ENCODE results near the gene SLC25A52. TPM values are rescaled to one million over a fixed set of nuclear protein-coding genes. Genes with fewer than 3 reads are reported as not detected.

SLC25A52 gene
- total and polyA plus RNA-seq, 12 donors = 0.21 TPM; not detected in 10

DNA sequence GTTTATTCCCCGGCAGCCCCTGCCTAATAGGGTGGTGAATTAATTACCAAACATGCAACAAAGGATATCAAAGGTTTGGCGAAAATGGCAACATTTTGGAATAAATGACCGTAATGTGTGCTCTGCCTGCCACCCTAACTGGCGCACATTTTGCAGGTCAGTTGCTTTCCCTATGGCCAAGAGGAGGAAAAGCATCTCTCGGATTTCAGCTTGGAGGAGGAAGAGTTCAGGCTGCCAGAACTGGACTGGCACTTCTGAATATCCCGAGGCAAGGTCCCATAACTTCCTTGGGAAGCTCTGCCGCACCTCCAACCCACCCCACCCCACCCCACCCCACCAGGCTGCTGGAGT is 37.1 kb downstream of the SLC25A52 start:
- TF ChIP-seq, protein P1, sequence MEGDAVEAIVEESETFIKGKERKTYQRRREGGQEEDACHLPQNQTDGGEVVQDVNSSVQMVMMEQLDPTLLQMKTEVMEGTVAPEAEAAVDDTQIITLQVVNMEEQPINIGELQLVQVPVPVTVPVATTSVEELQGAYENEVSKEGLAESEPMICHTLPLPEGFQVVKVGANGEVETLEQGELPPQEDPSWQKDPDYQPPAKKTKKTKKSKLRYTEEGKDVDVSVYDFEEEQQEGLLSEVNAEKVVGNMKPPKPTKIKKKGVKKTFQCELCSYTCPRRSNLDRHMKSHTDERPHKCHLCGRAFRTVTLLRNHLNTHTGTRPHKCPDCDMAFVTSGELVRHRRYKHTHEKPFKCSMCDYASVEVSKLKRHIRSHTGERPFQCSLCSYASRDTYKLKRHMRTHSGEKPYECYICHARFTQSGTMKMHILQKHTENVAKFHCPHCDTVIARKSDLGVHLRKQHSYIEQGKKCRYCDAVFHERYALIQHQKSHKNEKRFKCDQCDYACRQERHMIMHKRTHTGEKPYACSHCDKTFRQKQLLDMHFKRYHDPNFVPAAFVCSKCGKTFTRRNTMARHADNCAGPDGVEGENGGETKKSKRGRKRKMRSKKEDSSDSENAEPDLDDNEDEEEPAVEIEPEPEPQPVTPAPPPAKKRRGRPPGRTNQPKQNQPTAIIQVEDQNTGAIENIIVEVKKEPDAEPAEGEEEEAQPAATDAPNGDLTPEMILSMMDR (IDR thresholded peaks at IDR 0.05) = no peak
- ATAC-seq = peak in 3 of 8 donors; percentile 20 to 29 (median 28)
- WGBS, 2 donors = 50 to 57% methylated on average over 7 of the region's 7 CpGs
- Histone ChIP-seq H3K27me3 (peaks cover 0 to 38% (median 0%) of the 10 kb centered on the region in 7 donors), H3K4me1 (peaks cover 0 to 23% (median 8%) of the 10 kb centered on the region in 9 donors), H3K27ac (peak overlapping the region in 9 of 10 donors; percentile 19 to 83 (median 70)), H3K36me3 (no peaks in the 10 kb centered on the region), H3K9me3 (peaks cover 0 to 11% (median 0%) of the 10 kb centered on the region in 11 donors), H3K4me3 (peak overlapping the region; percentile 46 to 78 (median 67))
- no peak for DNase-seq
- intact Hi-C loops (cut with DNase I) = loop anchor here in 8 of 10 donors (2.0 to 10.0 kb wide), 4 partner anchors 166 to 729 kb away; no protein-coding TSS in a partner anchor

DNA sequence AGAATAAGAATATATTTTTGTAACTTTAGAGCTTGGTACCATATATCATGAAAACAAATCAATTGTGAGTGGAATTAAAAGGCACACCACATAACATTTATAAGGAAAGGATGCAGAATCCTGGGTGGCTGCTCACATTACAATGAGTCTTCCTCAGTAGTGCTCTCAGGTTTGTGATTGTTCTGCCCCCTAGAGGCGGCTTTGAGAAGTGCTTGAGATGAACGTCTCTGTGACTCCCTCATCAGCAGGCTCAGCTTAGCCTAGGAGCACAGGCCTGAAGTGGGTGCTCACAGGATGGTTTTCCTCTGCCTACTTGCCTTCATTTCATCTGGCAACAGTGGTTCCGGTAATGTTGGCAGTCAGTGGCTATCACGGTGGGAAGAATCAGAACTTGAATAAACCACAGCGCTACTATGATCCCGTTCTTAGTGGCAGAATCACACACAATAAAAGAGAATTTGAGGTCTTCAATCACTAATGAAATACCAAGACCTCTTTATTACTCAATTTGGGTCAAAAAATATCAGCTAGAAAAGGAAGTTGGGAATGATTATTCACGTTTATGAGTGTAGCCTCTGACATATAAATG is 38.2 kb downstream of the SLC25A52 start:
- H3K9me3 ChIP-seq = peaks cover 0 to 11% (median 0%) of the 10 kb centered on the region in 11 donors
- H3K36me3 ChIP-seq = no peaks in the 10 kb centered on the region
- peak; percentile 79 to 88 (median 85) for ATAC-seq
- H3K27ac ChIP-seq = no peak overlapping the region
- TF ChIP-seq, protein P1 (IDR thresholded peaks at IDR 0.05) = peak; percentile 46 to 95 (median 89)
- 37 to 41% methylated on average over 7 of the region's 7 CpGs for WGBS, 2 donors
- peak; percentile 50 to 81 for DNase-seq
- intact Hi-C loops (cut with DNase I) = loop anchor here in 9 of 10 donors (1.0 to 10.0 kb wide), 5 partner anchors 165 to 728 kb away; no protein-coding TSS in a partner anchor
- peaks cover 0 to 26% (median 12%) of the 10 kb centered on the region in 9 donors for H3K4me1 ChIP-seq
- no peak overlapping the region for H3K4me3 ChIP-seq
- peaks cover 0 to 38% (median 0%) of the 10 kb centered on the region in 7 donors for H3K27me3 ChIP-seq

DNA sequence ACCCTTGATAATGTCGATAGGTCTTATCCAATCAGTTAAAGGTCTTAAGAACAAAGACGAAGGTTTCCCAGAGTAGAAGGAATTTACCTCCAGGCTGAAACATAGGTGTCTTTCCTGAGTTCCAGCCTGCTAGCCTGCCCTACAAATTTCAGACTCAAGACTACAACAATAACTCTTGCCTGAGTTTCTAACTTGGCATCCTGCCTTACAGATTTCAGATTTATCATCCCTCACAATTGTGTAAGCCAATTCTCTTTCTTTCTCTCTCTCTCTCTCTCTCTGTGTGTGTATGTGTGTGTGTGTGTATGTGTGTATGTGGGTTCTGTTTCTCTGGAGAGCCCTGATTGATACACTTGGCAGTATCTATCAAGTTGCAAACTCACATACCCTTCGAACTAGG is 39.1 kb downstream of the SLC25A52 start:
- no peak for ATAC-seq
- Histone ChIP-seq H3K27ac (no peak overlapping the region), H3K9me3 (peaks cover 0 to 11% (median 0%) of the 10 kb centered on the region in 11 donors), H3K36me3 (no peaks in the 10 kb centered on the region), H3K4me1 (peaks cover 0 to 26% (median 12%) of the 10 kb centered on the region in 9 donors), H3K27me3 (peaks cover 0 to 38% (median 0%) of the 10 kb centered on the region in 7 donors), H3K4me3 (no peak overlapping the region)
- TF ChIP-seq, protein P1 (IDR thresholded peaks at IDR 0.05) = no peak
- WGBS, 2 donors = 54 to 57% methylated on average over 3 of the region's 3 CpGs
- DNase-seq = no peak
- intact Hi-C loops (cut with DNase I) = loop anchor here in 7 of 10 donors (5.0 to 10.0 kb wide), 3 partner anchors 164 to 727 kb away; no protein-coding TSS in a partner anchor

DNA sequence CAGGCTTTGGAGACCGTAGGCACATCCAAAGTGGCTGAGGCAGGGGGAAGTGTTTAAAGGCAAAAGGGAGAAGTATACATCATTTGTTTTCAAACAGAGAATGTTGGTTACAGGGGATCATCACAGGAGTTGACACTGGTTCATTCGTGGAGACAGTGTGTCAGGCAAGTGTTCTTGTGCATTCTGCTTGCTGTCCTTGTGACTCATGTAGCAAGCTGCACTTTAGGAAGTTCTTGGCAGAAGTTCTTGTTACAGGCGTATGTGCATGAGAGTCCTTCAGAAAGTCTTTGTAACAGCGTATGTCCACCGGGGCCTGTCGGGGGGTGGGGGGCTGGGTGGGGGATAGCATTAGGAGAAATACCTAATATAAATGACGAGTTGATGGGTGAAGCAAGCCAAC is 39.8 kb downstream of the SLC25A52 start:
- peak in 2 of 8 donors; percentile 30 to 65 for ATAC-seq
- intact Hi-C loops (cut with DNase I) = loop anchor here in 7 of 10 donors (5.0 to 10.0 kb wide), 3 partner anchors 164 to 726 kb away; no protein-coding TSS in a partner anchor

More for the DNA sequence above, 39.8 kb downstream of the SLC25A52 start:
- peaks cover 0 to 26% (median 12%) of the 10 kb centered on the region in 9 donors for H3K4me1 ChIP-seq
- no peak overlapping the region for H3K27ac ChIP-seq
- no peak for DNase-seq
- no peak overlapping the region for H3K4me3 ChIP-seq
- WGBS, 2 donors = 62 to 67% methylated on average over 7 of the region's 7 CpGs
- peaks cover 0 to 34% (median 0%) of the 10 kb centered on the region in 7 donors for H3K27me3 ChIP-seq
- no peaks in the 10 kb centered on the region for H3K36me3 ChIP-seq
- TF ChIP-seq, protein P1 (IDR thresholded peaks at IDR 0.05) = no peak
- peaks cover 0 to 11% (median 0%) of the 10 kb centered on the region in 11 donors for H3K9me3 ChIP-seq

Measured in heart right ventricle (tissue), 16 donors.